HG03575 (cell line): ENCODE measurements around the gene HIC2.
"Not testable (repeated sequence)": the region's sequence is repeated elsewhere in the genome, so short reads cannot be mapped to it uniquely, and the experiment has no call there.

Experiments used
- ATAC-seq: cut with Tn5 transposase; IDR thresholded peaks from one replicate; pipeline ENCODE4 v1.9.1; 2021; ENCODE audit not compliant: unreplicated experiment, insufficient number of reproducible peaks, low FRiP score; ENCODE audit errors: extremely low read depth

Gene HIC2

DNA sequence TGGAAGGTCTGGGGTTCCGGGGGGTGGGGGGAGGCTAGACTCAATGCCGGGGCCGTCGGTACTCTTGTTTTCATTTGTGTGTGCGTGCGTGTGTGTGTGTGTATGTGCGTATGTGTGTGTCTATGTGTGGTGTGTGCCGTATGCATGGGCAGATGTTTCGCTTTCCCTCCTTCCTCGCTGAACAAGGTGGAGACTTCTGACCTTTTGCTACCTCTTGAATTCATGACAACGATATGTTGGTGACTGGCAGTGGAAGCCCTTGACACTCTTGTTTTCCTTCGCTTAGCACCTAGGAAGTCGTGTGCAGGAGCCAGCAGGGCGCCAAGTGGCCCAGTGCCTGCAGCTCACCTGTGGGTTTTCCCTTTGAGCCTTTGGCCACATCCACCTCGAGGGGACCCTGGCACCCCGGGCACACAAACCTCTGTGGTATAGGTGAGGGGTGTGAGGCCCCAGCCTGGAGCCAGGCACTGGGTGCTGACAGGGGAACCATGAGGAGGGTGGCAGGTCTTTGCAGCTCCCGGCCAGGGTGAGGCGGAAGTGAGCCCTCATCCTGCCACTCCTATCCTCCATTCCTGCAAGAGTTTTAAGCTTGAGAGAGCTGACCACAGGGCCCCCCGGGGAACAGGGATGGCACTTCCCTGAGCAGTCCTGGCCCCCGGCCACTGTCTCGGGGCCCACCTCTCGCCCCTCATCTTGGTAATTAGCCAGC lies 30.7 kb downstream of the HIC2 start:
- no peak for ATAC-seq

- ATAC-seq = no peak
Observed at GRCh38 chr22:21448627-21449416, 31.7 kb downstream of the HIC2 start.

- ATAC-seq = no peak
Observed at GRCh38 chr22:21449531-21450319, 32.6 kb downstream of the HIC2 start.

GRCh38 chr22:21450320-21450831 lies 33.2 kb downstream of the HIC2 start:
- ATAC-seq = no peak

DNA sequence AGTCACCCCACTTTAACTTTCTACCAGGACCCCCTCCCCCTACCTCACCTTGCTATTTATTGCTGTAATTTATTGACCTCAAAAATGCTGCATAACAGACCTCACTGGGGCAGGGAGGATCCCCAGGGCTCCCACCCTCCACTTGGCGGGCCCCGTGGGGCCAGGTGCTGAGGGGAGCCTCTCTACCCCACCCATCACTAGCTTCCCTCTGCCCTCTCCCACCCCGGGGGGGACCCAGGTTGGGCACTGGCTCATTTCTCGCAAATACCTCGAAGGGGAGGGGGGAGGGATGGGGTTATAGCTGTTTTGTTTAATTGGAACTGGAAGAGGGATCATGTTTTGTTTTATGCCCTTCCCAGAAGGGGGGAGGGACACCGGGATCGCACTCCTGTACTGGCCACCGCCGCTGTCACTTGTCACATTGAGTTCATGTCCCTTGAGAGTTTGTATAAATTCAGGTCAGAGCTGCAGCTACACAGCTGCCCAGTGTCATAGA lies 33.7 kb downstream of the HIC2 start:
- no peak for ATAC-seq

DNA sequence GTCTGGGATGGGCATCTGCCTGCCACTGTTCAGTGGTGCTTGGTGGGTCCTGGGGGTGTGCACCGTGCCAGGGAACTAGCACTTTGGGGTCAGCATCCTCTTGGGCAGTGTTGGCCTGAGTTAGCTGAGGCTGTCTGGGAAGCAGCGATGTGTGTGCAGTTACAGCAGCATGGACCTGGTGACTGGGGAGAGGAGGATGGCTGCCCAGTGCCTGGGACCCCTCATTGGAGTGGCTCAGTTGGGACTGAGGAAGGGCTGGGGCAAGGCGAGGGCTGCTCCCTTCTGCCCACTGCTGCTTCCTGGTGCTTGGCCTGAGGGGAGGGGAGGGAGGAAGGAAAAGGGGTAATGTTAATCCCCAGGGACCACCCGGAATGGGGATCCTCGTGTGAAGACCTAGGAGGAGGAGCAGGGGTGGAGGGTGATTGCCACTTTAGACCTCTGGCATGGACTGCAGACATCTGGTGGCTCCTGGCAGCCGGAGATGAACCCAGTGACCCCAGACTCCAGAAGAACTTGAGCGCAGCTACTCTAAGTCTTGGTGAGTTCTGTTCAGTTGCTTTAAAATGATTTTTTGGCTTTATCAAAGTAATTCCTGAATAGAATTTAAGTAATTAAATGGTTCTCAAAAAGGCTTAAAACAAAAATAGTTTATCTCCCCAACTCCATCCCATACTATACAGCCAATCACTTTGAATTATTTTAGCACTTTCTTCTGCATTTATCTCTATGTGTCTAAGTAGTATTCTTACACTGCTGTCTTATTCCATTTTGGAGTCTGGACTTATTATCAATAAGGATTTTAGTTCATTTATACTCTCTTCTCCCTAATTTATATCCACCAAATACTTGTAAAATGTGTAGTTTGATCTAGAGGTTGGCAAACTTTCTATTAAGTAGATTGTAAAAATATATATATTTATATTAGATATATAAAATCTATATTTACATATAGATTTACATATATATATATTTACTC lies 34.7 kb downstream of the HIC2 start:
- no peak for ATAC-seq

DNA sequence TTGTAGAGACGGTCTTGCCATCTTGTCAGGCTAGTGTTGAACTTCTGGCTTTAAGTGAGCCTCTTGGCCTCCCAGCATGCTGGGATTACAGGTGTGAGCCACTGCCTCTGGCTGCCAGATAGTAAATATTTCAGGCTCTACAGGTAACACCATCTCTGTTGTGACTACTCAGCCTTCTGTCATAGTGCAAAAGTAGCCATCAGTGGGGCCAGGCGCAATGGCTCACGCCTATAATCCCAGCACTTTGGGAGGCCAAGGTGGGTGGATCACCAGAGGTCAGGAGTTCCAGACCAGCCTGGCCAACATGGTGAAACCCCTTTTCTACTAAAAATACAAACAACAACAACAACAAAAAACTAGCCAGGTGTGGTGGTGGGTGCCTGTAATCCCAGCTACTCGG lies 35.5 kb downstream of the HIC2 start:
- not testable (repeated sequence) for ATAC-seq

DNA sequence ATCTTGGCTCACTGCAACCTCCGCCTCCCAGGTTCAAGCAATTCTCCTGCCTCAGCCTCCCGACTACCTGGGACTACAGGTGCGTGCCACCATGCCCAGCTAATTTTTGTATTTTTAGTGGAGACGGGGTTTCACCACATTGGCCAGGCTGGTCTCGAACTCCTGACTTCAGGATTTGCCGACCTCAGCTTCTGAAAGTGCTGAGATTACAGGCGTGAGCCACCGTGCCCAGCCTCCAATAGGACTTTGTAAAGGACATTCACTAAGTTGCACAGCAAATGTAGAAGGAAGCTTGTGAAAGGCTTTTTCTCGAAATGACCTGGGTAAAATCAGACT lies 37.8 kb downstream of the HIC2 start:
- ATAC-seq = not testable (repeated sequence)

DNA sequence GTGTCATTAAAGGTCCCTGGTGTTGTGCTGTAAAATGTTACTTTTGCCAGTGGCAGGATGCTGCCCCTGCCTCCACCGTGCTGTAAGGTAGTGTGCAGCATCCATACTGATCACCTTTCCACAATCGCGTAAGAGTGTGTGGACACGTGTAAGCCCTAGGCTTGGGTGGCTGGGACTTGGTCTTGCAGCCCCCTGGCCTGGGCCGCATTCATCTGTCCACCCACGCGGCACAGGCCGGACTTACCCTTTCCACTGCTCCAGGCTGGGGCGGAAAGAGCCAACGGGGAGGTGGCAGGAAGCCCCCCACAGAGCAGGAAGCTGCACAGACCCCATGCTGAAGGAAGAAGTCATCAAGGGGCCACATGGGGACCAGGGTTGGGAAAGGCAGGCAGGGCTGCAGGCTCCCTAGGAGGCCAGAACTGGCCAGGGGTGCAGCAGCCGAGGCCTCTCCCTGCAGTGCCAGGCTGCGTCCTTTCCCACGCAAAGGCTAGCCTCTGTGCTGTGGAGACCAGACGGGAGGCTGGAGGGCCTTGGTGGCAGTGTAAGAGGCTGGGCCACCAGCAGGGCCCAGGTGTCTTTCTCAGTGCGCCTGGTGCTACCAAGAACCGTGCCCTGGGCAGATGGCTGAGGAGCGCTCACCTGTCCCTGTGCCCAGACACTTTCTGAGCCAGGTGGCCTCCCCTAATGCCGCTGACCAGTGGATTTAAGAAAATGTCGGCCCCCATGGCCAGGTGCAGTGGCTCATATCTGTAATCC lies 38.3 kb downstream of the HIC2 start:
- ATAC-seq = no peak

GRCh38 chr22:21457023-21457787 lies 40.0 kb downstream of the HIC2 start:
- no peak for ATAC-seq

- not testable (repeated sequence) for ATAC-seq
Observed at GRCh38 chr22:21462672-21463071, 45.5 kb downstream of the HIC2 start.

- ATAC-seq = not testable (repeated sequence)
Observed at GRCh38 chr22:21467337-21468193, 50.4 kb downstream of the HIC2 start, which contains the start of gene TMEM191C. TMEM191C (plus strand) TSS chr22:21467387; CDS start chr22:21467460, 73 bp downstream.

GRCh38 chr22:21468194-21469096 lies 51.3 kb downstream of the HIC2 start:
- ATAC-seq = peak; percentile 66

DNA sequence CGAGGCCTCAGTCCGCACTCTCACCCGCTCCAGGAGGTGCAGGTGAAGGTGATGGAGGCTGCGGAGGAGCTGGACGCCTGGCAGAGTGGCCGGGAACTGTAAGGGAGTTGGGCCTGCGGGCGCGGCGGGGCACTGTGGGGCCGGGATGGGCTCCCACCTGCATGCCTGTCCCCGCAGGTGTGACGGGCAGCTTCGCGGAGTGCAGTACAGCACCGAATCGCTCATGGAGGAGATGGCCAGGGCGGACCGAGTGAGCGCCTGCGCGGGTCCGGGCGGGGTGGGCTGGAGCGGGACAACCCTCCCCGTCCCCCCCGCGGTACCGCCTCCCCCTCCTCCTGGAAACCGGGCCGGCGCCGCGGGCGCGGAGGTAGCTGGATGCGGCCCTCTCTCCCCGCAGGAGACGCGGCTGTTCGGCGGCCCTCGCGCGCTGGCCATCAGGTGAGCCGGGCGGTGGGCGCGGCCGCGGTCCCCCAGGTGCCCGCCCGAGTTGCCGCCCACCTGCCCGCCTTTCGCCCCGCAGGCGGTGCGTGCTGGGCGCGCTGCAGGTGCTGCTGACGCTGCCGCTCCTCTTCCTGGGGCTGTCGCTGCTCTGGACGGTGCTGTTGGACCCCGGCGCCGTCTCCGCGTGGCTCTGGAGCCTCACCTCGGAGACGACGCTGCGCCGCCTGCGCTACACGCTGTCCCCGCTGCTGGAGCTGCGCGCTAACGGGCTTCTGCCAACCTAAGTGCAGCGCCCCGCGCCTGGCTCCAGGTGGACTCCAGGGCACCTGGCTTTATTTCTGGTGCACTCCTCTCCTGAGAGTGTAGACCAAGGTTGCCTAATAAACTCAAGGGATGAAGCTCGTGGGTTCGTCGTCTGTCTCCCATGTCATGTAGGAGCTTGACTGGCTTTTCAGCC lies 52.2 kb downstream of the HIC2 start:
- ATAC-seq = not testable (repeated sequence)
